Measurements from ENCODE around the gene SUB1. TPM values are rescaled to one million over a fixed set of nuclear protein-coding genes. Genes with fewer than 3 reads are reported as not detected.

The SUB1 gene
- total RNA-seq, 1 experiment from 2014 or later = 288 TPM

DNA sequence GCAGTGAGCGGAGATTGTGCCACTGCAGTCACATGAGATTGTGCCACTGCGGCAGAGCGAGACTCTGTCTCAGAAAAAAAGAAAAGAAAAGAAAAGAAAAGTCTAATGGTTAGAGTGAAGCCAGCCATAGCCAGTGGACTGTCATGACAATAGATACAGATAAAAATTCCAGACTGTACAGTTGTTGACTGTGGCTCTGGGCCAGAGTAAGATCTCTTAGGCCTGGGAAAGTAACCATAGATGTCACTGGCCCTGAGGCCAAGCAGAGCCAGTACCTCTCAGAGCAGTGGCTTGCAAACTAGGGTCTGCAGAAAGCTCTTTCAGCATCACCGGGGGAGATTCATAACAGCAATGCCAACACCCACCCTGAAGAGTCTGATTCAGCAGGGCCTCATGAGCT, 44.1 kb upstream of the SUB1 start:
- WGBS (ENCODE audit: extremely low coverage, insufficient read length, low lambda C conversion rate) = no CpG with 5 or more reads among the region's 4 CpGs
- Histone ChIP-seq H4K5ac (ENCODE audit: insufficient read length, low read depth, low read length) (no peak overlapping the region), H2BK15ac (ENCODE audit: low read depth, low read length) (no peak overlapping the region)

More for the DNA sequence above, 44.1 kb upstream of the SUB1 start:
- no peak overlapping the region for H3K9ac ChIP-seq (ENCODE audit: extremely low read depth, insufficient read length, low read length)
- no peaks in the 10 kb centered on the region for H3K9me3 Mint-ChIP-seq
- no peaks in the 10 kb centered on the region for H3K4me1 ChIP-seq (ENCODE audit: insufficient read depth, low read length)
- H3K27ac ChIP-seq (ENCODE audit: insufficient read length, low read depth, low read length) = no peak overlapping the region
- H3K27me3 ChIP-seq (ENCODE audit: insufficient read depth, low read length) = no peaks in the 10 kb centered on the region
- no peak overlapping the region for H3K56ac ChIP-seq (ENCODE audit: insufficient read length, low read depth, low read length)
- H3K14ac ChIP-seq (ENCODE audit: insufficient read depth, low read length) = no peak overlapping the region
- DNase-seq = no peak
- no peaks in the 10 kb centered on the region for H3K23me2 ChIP-seq (ENCODE audit: insufficient read length, low read depth, low read length, poor library complexity, severe bottlenecking)
- H3K4me3 Mint-ChIP-seq = no peak overlapping the region
- no peak overlapping the region for H3T11ph ChIP-seq (ENCODE audit: low read length)
- H2AK5ac ChIP-seq (ENCODE audit: insufficient read length, low read length) = no peak overlapping the region
- no peak overlapping the region for H2BK12ac ChIP-seq (ENCODE audit: insufficient read length, low read depth, low read length)
- no peaks in the 10 kb centered on the region for H4K20me1 ChIP-seq (ENCODE audit: control insufficient read depth, insufficient read depth, insufficient read length)
- H4K8ac ChIP-seq (replicated peaks; ENCODE audit: insufficient read length, low read depth, low read length) = no peak overlapping the region
- no peak overlapping the region for H2BK20ac ChIP-seq (ENCODE audit: low read depth, low read length, poor library complexity, severe bottlenecking)
- no peak overlapping the region for H2BK120ac ChIP-seq (ENCODE audit: low read depth, low read length, poor library complexity, severe bottlenecking)
- H3K18ac ChIP-seq (ENCODE audit: insufficient read length, low read depth, low read length) = no peak overlapping the region
- no peaks in the 10 kb centered on the region for H3K36me3 Mint-ChIP-seq (ENCODE audit: insufficient read depth in 1 of 3, low read depth in 3 of 3)
- peaks cover 2% of the 10 kb centered on the region; the same call in 1 of the 2 replicates for H3K27me3 Mint-ChIP-seq (ENCODE audit: low read depth)
- H3K23ac ChIP-seq (ENCODE audit: insufficient read length, low read depth, low read length) = no peak overlapping the region
- TF ChIP-seq, protein P1, sequence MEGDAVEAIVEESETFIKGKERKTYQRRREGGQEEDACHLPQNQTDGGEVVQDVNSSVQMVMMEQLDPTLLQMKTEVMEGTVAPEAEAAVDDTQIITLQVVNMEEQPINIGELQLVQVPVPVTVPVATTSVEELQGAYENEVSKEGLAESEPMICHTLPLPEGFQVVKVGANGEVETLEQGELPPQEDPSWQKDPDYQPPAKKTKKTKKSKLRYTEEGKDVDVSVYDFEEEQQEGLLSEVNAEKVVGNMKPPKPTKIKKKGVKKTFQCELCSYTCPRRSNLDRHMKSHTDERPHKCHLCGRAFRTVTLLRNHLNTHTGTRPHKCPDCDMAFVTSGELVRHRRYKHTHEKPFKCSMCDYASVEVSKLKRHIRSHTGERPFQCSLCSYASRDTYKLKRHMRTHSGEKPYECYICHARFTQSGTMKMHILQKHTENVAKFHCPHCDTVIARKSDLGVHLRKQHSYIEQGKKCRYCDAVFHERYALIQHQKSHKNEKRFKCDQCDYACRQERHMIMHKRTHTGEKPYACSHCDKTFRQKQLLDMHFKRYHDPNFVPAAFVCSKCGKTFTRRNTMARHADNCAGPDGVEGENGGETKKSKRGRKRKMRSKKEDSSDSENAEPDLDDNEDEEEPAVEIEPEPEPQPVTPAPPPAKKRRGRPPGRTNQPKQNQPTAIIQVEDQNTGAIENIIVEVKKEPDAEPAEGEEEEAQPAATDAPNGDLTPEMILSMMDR (conservative IDR thresholded peaks at IDR 0.05) = no peak
- H3K9me3 ChIP-seq (ENCODE audit: control insufficient read depth, low read depth, low read length) = no peaks in the 10 kb centered on the region
- H2BK5ac ChIP-seq (ENCODE audit: insufficient read length, low read length) = no peak overlapping the region
- no peak overlapping the region; a peak in 1 of 7 replicates for H3K27ac Mint-ChIP-seq
- no peaks in the 10 kb centered on the region for H3K79me2 ChIP-seq (ENCODE audit: insufficient read depth, low read length)
- no peaks in the 10 kb centered on the region for H3K79me1 ChIP-seq (ENCODE audit: insufficient read depth, low read depth, low read length, poor library complexity, severe bottlenecking)
- no peak overlapping the region for H2AFZ ChIP-seq (ENCODE audit: low read length)
- peaks cover 7 to 10% of the 10 kb centered on the region in 2 experiments for H3K4me1 Mint-ChIP-seq
- no peak overlapping the region for H4K91ac ChIP-seq (ENCODE audit: insufficient read length, low read depth, low read length)
- H3K4me2 ChIP-seq (ENCODE audit: insufficient read depth, insufficient read length, low read length) = no peak overlapping the region
- H3K4ac ChIP-seq (ENCODE audit: low read depth, low read length) = no peak overlapping the region

Measured in H9 (cell line).